Thyroid gland (tissue), 4 donors: ENCODE results near the gene AFF3. TPM values are rescaled to one million over a fixed set of nuclear protein-coding genes. Genes with fewer than 3 reads are reported as not detected.

Source experiments
- DNase-seq, 2 donors: peaks; one replicate each; pipeline ENCODE4 v3.0.0-alpha.2; 2019
- H3K27ac ChIP-seq, 3 donors: fragments of 200-600 bp; sonication (generic); 1 replicate in 2 of 3; 2 replicates in 1 of 3; pipeline ENCODE4 v1.5.1; 2016 to 2019; ENCODE audit warnings: mild to moderate bottlenecking in 1 of 3, moderate library complexity in 1 of 3
- H3K27me3 ChIP-seq: fragments of 200-600 bp; sonication (generic); one replicate; pipeline ENCODE4 v1.5.1; 2019
- H3K36me3 ChIP-seq, 2 donors: fragments of 200-600 bp; sonication (generic); one replicate each; pipeline ENCODE4 v1.5.1; 2016 to 2019
- H3K4me1 ChIP-seq, 2 donors: fragments of 200-600 bp; sonication (generic); one replicate each; pipeline ENCODE4 v1.5.1; 2017 to 2019
- H3K4me3 ChIP-seq, 3 donors: fragments of 200-600 bp; sonication (generic); replicated peaks in 1 of 3; 1 replicate in 2 of 3; 2 replicates in 1 of 3; pipeline ENCODE4 v1.5.1; 2016; ENCODE audit warnings: mild to moderate bottlenecking in 1 of 3
- H3K9me3 ChIP-seq: fragments of 200-600 bp; sonication (generic); one replicate; pipeline ENCODE4 v1.5.1; 2017
- POLR2A ChIP-seq, 2 donors: fragments of 450-650 bp; IDR thresholded peaks; one replicate each; pipeline ENCODE4 v1.6.1; 2017; ENCODE audit warnings: antibody characterized with exemption in 2 of 2, mild to moderate bottlenecking in 2 of 2, moderate library complexity in 1 of 2
- WGBS, 2 donors: methylation state at CpG; one replicate each; pipeline ENCODE4 v1.1.5; 2017; 5-methylcytosine and 5-hydroxymethylcytosine counted together
- intact Hi-C: fragments of 100-400 bp; cut with DNase I; formaldehyde crosslinking; loops from one replicate; pipeline ENCODE4 v1.15.1; 2023
- total RNA-seq, 4 donors: library from RNA; depleted of rRNA; stranded (reverse); fragments of >200 nt; gene quantifications; one replicate each; pipeline ENCODE4 v1.2.3, GENCODE V29; 2016
- TF ChIP-seq, protein P1 (sequence below), 6 experiments: fragments of 200-600 bp in 3 of 6; fragments of 450-650 bp in 3 of 6; sonication (generic) in 3 of 6; IDR thresholded peaks; one replicate each; pipeline ENCODE4 v1.5.1; 2016 to 2019; ENCODE audit warnings: antibody characterized with exemption in 6 of 6, mild to moderate bottlenecking in 2 of 6, inconsistent platforms in 1 of 6, moderate library complexity in 1 of 6

The AFF3 gene
- total RNA-seq, 4 donors from 2014 or later, result 0.54 to 2.6 (median 1.1) TPM

DNA sequence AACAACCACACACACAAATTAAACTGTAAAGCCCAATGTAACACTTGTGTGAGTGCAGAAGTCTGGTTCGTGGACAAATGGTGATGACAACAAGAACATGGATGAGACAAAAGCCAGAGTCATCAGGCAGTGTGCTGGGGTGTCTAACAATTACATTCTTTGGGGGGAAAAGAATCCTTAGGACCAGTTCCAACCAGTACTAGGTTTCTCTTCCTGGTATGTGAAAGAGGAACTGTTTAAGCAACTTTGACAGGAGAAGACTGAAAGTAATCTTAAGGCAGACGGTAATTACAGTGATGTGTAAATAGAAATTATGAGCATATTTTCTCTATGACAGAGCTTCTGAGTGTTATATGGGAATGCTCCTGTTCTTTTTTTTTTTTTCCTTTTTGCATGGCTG is 133.4 kb downstream of the AFF3 start:
- no peak overlapping the region for H3K27ac ChIP-seq
- H3K9me3 ChIP-seq, result no peaks in the 10 kb centered on the region
- H3K4me3 ChIP-seq, result no peak overlapping the region
- intact Hi-C loops, result no loop called here
- H3K27me3 ChIP-seq, result no peaks in the 10 kb centered on the region
- no peaks in the 10 kb centered on the region for H3K4me1 ChIP-seq
- no peak for TF ChIP-seq POLR2A (IDR thresholded peaks at IDR 0.05)
- TF ChIP-seq, protein P1, sequence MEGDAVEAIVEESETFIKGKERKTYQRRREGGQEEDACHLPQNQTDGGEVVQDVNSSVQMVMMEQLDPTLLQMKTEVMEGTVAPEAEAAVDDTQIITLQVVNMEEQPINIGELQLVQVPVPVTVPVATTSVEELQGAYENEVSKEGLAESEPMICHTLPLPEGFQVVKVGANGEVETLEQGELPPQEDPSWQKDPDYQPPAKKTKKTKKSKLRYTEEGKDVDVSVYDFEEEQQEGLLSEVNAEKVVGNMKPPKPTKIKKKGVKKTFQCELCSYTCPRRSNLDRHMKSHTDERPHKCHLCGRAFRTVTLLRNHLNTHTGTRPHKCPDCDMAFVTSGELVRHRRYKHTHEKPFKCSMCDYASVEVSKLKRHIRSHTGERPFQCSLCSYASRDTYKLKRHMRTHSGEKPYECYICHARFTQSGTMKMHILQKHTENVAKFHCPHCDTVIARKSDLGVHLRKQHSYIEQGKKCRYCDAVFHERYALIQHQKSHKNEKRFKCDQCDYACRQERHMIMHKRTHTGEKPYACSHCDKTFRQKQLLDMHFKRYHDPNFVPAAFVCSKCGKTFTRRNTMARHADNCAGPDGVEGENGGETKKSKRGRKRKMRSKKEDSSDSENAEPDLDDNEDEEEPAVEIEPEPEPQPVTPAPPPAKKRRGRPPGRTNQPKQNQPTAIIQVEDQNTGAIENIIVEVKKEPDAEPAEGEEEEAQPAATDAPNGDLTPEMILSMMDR (IDR thresholded peaks at IDR 0.05), result no peak
- WGBS, 2 donors, result 71 to 79% methylated on average over 2 of the region's 2 CpGs
- no peaks in the 10 kb centered on the region for H3K36me3 ChIP-seq
- no peak for DNase-seq

DNA sequence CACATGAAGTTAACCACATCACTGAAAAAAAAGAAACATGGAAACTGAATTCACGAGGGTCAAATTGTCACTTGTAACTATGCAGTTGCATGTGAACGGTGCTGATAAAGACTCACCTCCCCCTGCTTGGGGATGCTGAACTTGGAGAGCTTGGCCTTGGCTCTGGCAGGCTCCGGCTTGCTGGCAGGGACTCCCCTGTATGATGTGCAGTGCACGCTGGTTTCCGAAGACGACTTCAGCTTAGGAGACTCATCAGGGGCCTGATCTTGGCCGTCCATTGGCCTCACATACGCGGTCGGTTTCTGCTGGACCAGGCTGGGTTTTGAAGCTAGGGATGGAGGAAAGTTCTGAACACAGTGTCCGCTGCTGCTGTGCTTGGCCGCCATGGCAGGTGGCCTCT is 135.9 kb downstream of the AFF3 start:
- no peak overlapping the region for H3K27ac ChIP-seq
- no peaks in the 10 kb centered on the region for H3K4me1 ChIP-seq
- H3K9me3 ChIP-seq, result no peaks in the 10 kb centered on the region
- no peaks in the 10 kb centered on the region for H3K36me3 ChIP-seq
- no peak for DNase-seq
- intact Hi-C loops, result no loop called here
- H3K4me3 ChIP-seq, result no peak overlapping the region
- 88 to 95% methylated on average over 12 of the region's 12 CpGs for WGBS, 2 donors
- H3K27me3 ChIP-seq, result no peaks in the 10 kb centered on the region
- TF ChIP-seq, protein P1 (IDR thresholded peaks at IDR 0.05), result no peak
- no peak for TF ChIP-seq POLR2A (IDR thresholded peaks at IDR 0.05)

DNA sequence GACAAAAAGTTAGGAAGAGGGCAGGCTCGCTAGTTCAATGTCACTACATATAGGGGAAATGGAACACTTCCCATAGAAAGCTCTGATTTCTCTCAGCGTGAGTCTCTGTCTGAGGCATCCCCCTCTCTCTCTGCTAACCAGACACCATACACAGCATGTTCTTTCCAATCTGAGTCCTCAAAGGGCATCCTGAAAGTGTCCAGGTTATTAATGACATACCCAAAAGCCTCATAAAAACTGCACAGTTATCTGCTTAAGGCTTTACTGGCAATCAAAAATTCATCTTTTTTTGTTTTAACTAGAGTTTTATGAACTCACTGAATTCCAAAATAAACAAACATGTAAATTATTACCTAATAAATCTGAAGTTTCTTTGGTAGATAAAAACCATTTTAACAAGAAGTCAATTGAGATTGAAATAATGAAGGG is 137.4 kb downstream of the AFF3 start:
- Histone ChIP-seq H3K27ac (no peak overlapping the region), H3K4me3 (no peak overlapping the region), H3K9me3 (no peaks in the 10 kb centered on the region), H3K27me3 (no peaks in the 10 kb centered on the region), H3K4me1 (no peaks in the 10 kb centered on the region), H3K36me3 (no peaks in the 10 kb centered on the region)
- no peak for TF ChIP-seq POLR2A (IDR thresholded peaks at IDR 0.05)
- TF ChIP-seq, protein P1 (IDR thresholded peaks at IDR 0.05), result no peak
- DNase-seq, result no peak
- intact Hi-C loops, result no loop called here
- 78 to 82% methylated on average over 2 of the region's 2 CpGs for WGBS, 2 donors

DNA sequence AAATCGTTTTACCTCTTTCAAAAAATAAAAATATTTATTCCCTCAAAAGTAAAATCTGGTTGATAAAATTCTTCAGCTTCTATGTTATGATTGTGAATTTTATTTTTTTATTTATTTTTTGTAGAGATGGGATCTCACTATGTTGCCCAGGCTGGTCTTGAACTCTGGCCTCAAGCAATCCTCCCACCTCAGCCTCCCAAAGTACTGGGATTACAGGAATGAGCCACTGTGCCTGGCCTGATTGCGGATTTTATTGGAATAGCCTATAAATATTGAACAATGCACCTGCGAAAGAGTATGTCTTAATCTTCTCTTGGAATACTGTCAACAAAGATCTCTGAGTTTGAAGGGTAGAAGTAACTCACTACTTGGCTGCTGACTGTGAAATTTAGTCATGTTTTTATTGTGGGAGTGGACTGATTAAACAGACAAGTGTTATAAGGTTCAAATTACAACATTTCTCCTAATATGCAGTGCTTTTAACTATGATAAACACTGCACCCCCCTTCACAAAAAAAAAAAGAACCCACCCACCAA is 138.0 kb downstream of the AFF3 start:
- Histone ChIP-seq H3K27me3 (no peaks in the 10 kb centered on the region), H3K9me3 (no peaks in the 10 kb centered on the region), H3K4me1 (no peaks in the 10 kb centered on the region), H3K27ac (no peak overlapping the region), H3K4me3 (no peak overlapping the region), H3K36me3 (no peaks in the 10 kb centered on the region)
- DNase-seq, result no peak
- intact Hi-C loops, result no loop called here
- 92 to 94% methylated on average over 3 of the region's 3 CpGs for WGBS, 2 donors
- TF ChIP-seq POLR2A (IDR thresholded peaks at IDR 0.05), result no peak
- TF ChIP-seq, protein P1 (IDR thresholded peaks at IDR 0.05), result no peak

DNA sequence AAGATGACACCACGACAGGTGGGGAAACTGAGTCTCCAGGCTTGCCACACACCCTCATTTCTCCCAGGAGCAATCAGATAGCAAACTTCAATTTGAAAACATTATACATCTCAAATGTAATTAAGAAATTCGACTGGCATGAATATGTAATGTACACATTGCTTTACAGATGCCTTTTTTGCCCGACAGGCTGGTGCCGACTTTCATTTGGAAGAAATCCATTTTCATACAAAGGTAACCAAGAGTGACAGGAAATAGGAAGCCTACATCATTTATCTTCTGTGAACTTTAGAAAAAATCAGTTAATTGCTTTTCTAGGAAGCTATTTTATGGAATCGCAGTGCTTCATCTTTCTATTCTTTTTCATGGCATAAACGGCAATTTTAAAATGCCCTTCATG is 140.3 kb downstream of the AFF3 start:
- Histone ChIP-seq H3K27me3 (no peaks in the 10 kb centered on the region), H3K27ac (no peak overlapping the region), H3K4me1 (no peaks in the 10 kb centered on the region), H3K36me3 (no peaks in the 10 kb centered on the region), H3K9me3 (no peaks in the 10 kb centered on the region), H3K4me3 (no peak overlapping the region)
- 87 to 88% methylated on average over 6 of the region's 6 CpGs for WGBS, 2 donors
- intact Hi-C loops, result no loop called here
- no peak for DNase-seq
- TF ChIP-seq, protein P1 (IDR thresholded peaks at IDR 0.05), result no peak
- no peak for TF ChIP-seq POLR2A (IDR thresholded peaks at IDR 0.05)
